CD4-positive, alpha-beta T cell treated with Interleukin-12 subunit alpha and Interleukin-12 subunit beta, for 1 hour (primary cell): Measurements from ENCODE around the gene RNU1-1.
"Not testable (repeated sequence)": the region's sequence is repeated elsewhere in the genome, so short reads cannot be mapped to it uniquely, and the experiment has no call there.

Experiments
- DNase-seq: peaks from one replicate; pipeline ENCODE4 v3.0.0-alpha.2; 2020

The RNU1-1 gene

DNA sequence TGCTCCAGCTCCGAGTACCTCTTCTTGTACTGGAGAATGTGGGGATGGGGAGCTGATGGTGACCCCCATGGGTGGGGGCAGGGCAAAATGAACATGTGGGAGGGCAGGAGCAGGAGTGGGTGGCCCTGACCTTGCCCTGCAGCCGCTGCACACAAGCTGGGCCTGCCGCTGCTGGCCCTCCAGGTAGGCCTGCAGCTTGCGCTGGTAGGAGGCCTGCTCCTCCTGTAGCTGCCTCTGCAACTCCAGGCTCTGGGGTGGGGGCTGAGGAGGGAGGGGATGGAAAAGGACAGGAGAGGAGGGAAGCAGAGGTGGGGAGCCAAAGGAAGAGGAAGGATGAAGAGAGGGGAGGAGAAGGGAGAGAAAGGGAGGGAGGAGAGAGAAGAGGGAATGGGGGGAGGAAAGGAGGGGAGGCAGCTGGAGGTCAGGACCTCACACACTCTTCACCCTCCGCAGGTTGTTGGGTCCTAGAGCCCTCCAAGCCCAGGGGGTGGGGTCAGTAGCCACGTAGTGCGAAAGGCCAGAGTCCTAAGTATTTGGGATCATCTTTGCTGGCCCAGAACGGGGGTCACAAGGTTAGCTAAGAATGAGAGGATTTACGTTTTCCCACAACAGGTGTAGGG lies 22.9 kb downstream of the RNU1-1 start:
- no peak for DNase-seq

DNA sequence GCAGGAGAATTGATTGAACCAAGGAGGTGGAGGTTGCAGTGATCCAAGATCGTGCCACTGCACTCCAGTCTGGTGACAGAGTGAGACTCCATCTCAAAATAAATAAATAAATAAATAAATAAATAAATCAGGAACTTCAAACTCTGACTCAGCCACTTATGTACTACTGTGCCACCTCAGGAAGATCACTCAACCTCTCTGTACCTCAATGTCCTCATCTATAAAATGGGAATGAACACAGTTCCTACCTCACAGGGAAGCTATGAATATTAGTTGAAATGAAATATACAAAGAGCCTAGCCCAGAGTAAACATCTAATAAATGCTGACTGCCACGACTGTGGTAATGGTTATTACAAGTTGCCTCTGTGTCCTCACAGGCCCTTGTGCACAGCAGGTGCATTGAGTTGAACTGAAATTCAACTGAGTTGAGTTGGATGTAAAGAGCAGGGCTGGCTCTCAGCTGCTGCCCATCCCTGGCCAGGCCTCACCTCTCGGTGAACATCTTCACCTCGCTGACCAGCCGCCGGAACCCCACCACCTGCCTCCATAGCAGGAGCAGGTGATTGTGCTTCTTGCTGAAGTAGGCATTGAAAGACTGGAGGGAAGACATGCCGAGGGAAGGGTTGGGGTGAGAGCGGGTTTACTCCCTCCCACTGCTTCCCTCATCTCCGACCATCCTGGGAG lies 24.7 kb downstream of the RNU1-1 start:
- not testable (repeated sequence) for DNase-seq

DNA sequence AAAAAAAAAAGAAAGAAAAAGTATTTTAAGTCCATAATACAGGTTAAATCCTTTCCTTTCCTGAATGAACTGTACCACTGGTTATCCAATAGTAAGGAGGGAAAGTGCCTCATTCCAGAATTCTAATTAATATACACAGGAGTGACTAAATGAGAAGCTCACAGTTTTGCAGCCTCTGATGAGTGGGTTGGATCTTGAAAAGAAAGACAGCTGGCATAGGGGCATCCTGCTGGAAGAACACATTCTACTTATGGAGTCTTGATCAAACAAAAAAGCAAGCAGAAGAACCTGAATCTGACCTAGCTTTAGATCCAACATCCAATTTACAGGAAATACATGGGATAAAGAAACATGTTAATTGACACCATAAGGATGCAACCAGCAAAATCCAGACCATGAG lies 27.1 kb downstream of the RNU1-1 start:
- DNase-seq, result not testable (repeated sequence)

DNA sequence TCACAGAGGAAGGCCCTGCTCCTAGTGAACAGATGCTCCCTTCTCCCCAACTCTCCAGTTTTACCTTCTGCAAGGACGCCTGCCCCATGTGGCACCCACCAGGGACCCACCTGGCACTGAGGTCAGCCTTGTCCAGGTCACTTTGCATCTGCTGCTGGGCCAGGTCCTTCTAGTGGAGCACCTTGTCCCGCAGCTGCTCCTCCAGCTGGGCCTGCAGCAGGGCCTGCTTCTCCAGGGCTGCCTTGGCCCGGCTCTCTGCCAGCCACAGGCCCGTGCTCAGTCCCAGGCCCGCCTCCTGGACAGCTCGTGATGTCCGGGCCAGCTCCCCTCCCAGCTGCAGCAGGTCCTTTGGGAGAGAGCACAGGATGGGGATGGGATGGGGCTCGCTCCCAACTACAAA lies 27.8 kb downstream of the RNU1-1 start:
- not testable (repeated sequence) for DNase-seq

DNA sequence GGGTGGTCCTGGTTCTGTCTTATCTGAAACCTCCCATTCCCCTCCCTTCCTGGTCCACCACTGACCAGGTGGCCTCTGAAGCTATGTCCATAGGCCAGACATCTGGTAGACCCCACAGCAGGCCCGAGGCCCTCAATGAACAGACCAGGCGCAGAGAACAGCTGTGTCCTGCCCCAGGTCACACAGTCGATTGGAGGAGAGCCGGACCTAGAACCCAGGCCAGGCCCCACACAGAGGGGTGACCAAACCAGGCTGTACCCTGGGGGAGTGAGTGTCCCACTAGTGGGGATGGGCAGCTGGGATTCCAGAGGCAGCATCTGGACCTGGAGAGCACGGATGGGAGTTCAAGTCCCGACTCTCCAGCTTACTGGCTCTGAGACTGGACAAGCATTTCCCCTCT lies 29.2 kb downstream of the RNU1-1 start:
- no peak for DNase-seq

DNA sequence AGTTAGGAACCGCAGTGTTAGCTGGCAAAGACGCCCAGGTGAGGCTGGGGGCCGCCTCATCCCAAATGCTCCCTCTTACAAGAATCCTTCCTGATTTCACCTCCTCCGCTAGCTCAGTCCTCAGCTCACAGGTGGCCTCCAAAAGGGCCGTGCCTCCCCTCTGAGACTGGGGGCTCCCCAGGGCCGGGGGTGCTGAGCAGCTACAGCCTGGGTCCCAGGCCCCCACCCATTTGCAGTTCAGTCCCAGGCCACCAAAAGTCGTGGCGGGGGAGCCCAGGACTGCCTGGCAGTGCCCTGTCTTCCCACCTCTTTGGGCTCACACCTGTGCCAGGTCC lies 29.6 kb downstream of the RNU1-1 start:
- no peak for DNase-seq

DNA sequence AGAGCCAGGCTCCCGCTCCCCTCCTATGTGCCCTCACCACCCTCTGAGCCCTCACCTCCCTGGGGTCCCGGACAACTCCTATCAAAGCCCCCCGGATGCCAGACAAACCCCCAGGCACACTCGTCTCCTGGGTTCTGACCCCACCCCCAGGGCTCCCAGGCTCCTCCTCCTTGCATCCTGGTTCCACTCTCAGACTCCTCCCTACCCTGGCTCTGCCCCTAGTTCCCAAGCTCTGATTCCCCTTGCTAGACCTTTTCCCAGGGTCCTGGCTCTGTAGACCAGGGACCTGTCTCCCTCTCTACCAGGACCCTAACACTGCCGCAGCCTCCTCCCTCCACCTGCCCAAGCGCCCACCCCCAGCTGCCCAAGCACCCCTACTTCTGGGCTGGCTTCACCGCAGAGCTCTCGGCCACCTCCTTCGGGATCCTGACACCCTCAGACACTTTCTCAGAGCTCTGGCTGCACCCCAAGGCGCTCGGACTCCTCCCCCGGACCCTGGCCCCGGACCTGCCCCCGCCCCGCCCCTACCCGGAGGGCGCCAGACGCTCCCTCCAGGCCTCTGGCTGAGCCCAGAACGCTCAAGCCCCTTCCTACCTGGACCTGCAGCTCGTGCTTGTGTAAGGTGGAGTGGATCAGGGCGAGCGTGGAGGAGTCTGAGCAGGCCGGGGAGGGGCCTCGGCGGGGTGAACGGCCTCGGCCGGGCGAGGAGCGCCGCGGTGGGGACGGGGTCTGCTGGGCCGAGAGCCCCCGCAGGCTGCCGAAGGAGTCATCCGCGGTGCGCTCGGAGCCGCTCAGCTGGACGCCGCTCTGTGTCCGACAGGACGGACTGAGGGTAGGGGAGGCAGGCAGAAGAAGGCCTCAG lies 30.2 kb downstream of the RNU1-1 start:
- DNase-seq, result not testable (repeated sequence)

DNA sequence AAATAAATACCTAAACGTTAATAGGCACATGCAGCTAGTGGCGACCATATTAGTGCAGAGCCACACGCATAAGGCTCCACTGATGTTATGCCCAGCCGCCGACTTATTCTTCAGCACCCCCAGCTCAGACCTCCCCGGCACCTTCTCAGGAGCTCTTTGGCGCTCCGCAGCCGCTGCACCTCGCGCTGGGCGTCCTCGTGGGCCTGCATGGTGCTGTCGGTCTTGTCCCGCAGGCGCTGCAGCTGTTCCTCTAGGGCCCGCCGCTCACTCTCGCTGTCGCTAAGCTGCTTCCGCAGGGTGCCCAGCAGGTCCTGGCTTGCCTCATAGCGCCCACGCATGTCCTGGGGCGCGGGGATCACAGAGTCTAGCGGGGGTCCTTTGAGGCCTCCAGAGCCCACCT lies 30.9 kb downstream of the RNU1-1 start:
- not testable (repeated sequence) for DNase-seq

DNA sequence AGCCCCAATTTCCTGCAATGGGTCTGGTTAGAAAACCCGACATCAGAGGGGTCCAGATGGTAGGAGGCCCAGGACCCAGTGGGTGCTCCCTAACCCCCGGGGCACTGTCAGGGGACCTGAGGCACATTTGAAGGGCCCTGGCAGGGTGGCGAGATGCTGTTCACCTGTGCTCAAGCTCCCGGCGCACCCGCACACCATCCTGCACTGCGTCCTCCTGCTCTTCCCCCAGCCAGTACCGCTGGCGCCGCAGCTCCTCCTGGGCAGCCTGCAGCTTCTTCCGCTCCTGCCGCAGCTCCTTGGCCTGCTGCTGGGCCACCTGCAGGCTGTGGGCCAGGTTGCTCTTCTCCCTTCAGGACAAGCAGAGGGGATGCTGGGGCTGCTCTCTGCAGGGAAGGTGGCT lies 36.0 kb downstream of the RNU1-1 start:
- no peak for DNase-seq

DNA sequence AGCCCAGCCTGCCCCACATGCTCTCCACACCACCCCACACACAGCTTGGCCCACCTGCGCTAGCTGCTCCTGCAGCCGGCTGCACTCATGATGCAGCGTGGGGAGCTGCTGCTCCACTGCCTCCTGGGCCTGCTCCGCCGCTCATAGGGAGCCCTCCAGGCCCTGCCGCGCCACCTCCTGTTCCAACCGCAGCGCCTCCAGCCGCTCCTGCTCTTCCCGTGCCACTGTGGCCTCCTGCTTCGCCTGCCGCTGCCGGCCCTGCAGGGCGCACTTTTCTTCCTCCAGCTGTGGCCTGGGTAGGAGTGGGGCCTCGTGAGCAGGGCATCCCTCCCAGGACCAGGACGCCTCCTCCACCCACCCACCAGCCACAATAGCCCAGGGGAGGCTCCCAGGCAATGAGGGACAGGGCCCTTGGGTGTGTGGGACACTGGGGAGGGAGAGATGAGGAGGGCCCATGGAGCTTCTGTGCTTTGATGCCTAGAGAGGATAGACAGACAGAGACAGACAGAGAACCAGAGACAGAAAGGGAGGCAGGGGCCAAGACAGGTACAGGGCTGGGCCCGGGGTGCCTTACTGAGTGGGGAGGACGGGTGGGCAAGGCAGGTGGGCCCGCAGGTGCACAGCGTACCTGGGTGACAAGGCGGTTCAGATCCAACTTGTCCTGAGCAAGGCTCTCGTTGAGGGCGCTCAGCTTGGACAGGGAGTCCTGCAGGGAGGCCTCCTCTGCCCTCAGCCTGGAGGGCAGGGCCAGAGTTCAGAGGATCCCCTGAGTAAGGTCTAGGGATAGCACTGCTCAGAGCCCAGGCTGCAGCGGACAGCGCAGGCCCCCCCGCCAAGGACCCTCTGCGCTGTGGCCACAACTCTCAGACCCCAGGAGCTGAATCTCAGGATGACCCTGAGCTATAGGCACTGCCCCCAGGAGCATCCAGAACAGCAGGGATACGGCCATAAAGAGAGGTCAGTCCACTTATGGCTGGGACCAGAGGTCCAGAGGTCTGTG lies 38.0 kb downstream of the RNU1-1 start:
- DNase-seq, result not testable (repeated sequence)

DNA sequence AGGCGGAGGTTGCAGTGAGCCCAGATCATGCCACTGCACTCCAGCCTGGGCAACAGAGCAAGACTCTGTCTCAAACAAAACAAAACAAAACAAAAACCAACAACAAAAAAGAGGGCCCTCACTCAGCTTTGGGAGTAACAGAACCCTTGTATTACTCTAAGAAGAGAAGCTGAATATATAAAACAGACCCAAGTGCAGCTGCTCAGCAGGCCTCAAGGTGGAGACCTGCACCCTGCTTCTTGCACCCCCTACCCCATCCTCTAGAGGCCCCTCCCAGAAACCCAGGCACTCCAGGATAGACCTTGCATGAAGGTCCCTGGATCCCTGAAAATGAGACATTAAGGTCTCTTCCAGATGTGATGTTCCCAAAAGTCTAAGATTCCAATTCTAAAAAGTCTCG lies 39.2 kb downstream of the RNU1-1 start:
- DNase-seq, result not testable (repeated sequence)

DNA sequence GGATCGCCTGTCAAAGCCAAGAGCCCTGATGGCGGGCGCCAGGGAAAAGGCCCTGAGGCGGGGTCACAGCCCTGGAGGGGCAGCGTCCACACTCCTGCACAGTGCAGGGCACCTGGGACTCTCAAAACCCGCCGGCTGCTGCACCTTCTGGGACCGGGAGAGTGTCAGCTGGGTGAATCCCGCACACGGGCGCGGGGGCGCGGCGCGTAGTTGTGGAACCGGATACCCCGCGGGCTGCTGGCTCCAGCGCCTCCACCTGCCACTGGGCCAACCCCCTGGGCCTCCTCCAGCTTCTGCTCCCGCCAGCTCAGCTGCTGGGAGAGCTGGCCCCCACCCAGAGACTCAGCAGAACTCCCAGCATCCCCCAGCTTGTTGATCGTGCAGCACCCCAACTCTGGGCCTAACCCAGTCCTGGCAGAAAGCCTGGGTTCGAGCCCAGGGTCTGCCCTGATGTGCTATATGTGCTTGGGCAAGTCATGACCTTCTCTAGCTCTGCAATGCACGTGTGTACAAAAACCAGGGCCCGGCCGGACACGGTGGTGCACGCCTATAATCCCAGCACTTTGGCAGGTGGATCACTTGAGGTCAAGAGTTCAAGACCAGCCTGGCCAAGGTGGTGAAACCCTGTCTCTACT lies 39.8 kb downstream of the RNU1-1 start:
- no peak for DNase-seq

DNA sequence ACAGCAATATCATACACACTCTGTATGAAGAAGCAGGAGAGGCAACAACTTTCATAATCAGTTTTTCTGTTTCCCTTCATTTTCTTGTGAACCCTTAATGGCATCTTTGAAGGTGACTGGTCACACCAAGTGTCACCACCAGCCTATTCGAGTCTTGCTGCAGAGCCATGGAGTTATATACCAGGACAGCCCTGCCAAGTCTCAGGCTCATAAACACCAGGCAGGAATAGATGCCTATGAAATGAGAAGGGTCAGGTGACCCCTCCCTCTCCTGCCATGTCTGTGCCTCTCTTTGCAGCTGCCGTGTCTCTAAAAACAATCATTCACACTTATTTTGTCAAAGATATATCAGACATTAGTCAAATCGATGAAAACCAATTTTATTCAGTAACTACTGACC lies 45.5 kb downstream of the RNU1-1 start:
- no peak for DNase-seq

DNA sequence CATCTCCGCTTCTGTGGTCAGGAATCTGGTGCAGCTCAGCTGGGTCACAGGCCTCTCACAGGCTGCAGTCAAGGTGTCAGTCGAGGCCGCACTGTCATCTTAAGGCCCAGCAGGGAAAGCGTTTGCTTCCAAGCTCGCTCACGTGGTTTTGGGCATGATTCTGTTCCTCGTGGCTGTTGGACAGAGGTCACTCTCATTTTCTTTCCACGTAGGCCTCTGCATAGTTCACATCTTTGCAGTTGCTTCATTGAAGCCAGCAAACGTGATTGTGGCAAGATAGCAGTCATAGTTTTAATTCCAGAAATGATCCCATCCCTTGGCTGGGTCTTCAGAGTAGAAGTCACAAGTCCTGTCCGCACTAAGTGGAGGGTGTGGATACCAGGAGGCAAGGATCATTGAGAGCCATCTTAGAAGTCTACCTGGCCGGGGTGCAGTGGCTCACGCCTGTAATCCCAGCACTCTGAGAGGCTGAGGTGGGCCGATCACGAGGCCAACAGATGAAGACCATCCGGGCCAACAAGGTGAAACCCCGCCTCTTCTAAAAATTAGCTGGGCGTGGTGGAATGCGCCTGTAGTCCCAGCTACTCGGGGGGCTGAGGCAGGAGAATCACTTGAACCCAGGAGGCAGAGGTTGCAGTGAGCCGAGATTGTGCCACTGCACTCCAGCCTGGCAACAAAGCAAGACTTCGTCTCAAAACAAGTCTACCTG lies 49.0 kb downstream of the RNU1-1 start:
- no peak for DNase-seq
